GM19455 (cell line): Measurements from ENCODE around the gene ADRA2B.

Experiments used
- ATAC-seq: cut with Tn5 transposase; IDR thresholded peaks from one replicate; pipeline ENCODE4 v1.9.1; 2021; ENCODE audit not compliant: unreplicated experiment

The ADRA2B gene

DNA sequence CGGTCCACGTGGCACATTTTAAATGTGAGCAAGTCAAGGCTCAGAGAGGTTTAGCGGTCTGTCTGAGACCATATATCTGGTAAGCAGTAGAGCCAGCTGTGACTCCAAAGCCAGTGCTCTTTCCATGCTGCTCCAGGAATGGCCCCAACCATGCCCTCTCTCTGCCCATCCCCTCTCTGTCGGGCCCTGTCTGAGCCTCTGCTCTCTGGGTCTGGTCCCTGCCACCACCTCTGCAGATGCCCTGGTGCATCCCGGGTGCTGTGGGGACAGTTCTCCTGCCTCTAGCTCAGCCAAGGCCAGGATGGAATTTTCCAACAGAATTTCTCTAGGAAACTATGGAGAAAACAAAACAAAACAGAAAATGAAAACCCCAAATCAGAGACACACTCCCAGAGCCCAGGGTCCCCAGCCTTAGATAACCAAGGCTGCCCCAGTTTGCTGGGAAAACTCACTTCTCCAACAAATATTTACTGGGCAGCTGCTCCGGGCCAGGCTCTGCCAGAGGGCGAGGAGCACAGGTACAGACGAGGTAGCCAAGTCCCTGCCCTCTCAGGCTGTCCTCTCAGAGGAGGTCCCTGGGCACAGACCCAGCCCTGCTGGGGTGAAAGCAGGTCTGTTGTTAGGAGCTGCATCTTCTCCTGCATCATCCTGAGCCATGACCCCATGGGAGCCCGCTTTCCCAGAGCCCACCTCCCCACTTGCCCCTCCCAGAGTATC is 9.2 kb downstream of the ADRA2B start:
- ATAC-seq: no peak

- no peak for ATAC-seq
Measured at GRCh38 chr2:96105994-96106715, 10.2 kb downstream of the ADRA2B start.

DNA sequence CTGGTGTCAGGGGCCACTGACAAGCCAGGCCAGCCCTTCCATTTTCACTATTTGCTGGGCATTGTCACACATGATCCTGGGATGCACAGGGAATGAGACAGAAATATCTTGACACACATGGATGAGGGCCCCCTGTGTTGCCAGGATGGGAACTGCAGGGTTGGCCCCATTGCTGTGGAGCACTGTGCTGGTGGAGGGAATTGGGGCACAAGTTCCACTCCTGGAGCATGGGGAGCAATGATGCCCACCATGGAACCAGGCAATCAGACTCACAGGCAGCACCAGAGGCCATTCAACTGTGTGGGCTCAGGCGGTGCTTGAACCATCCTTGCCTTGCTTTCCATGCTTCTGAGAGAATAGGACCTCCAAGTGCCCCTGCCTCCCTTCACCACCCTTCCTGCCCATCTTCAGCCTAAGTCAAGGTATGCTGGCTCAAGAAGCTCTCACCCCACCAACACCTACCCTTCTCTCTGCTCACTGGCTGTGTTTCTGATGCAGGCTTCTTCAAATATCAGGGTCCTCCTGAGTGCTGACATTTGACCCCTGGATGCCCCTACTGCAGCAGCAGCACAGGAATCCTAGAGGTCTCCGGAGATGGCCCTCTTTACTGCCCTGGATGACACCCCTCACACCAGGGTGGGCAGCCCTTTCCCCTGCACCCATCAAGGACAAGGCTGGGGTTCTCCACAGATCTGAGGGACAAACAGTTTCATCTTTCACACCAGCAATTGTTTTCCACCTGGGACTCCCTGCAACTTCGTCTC is 11.0 kb downstream of the ADRA2B start:
- ATAC-seq: no peak

DNA sequence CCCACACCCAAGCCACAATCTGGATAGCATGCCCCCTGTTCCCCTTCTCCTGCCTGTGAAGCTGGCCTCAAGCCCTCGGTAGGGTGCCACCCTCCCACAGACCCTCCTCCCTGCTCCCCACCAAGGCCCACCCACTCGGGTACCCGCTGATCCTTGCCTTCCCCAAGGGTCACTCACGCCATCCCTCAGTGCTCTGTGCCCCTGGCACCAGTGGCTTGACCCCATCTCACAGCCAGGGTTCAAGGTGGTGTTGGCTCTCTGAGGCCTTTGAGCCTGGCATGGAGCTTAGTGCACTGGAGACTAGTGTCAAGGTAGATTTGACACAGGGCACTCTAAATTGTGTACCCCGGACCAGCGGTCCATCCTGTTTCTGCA is 11.9 kb downstream of the ADRA2B start:
- no peak for ATAC-seq

DNA sequence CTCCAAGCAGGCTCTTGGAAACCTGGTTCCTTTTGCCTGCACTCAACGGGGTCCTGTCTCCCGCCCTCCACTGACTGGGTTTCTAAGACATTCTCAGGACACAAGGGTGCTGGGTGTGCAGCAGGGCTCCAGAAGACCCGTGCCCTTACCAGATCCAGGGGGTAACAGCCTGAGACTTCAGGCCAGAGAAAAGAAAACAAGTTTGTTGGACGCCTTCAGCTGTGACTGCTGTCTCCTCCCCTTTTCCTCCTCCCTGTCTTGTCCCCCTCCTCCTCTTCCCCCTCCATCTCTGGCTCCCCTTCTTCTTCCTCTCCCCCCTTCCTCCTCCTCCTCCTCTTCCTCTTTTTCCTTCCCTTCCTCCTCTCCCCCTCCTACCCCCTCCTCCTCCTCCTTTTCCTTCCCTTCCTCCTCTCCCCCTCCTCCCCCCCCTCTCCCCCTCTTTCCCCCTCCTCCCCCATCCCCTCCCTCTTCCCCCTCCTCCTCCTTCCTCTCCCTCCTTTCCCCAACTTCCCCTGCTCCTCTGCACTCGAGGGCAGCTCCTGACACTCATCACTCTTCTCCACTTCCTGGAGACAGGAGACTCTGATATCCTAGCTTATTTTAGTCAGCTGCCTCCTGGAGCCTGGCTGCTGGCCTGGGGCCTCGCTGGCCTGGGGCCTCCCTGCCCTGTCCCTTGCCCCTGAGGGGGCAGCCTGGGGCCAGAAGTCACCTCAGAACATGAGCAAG is 12.4 kb downstream of the ADRA2B start:
- ATAC-seq: no peak

DNA sequence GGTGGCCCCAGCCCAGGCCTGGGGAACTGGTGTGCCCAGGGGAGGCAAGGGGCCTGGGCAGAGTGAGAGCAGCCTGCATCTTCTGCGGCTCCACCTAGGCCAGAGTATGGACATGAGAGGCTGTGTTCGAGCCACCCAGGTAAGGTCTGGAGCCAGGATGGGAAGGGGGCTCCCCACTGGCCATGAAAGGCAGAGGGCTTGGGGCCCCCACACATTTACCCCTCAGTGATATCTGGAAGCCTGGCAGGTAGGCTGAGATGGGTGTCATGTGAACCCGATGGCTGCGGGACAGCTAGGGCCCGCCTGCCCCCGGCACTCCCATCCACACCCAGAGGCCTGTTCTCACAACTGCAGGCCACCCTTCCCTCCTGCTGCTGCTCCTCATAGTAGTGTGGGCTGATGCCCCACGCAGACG is 13.2 kb downstream of the ADRA2B start:
- ATAC-seq: no peak

- ATAC-seq: no peak
Measured at GRCh38 chr2:96102596-96103186, 13.7 kb downstream of the ADRA2B start.

- no peak for ATAC-seq
Measured at GRCh38 chr2:96100893-96101304, 15.5 kb downstream of the ADRA2B start.

DNA sequence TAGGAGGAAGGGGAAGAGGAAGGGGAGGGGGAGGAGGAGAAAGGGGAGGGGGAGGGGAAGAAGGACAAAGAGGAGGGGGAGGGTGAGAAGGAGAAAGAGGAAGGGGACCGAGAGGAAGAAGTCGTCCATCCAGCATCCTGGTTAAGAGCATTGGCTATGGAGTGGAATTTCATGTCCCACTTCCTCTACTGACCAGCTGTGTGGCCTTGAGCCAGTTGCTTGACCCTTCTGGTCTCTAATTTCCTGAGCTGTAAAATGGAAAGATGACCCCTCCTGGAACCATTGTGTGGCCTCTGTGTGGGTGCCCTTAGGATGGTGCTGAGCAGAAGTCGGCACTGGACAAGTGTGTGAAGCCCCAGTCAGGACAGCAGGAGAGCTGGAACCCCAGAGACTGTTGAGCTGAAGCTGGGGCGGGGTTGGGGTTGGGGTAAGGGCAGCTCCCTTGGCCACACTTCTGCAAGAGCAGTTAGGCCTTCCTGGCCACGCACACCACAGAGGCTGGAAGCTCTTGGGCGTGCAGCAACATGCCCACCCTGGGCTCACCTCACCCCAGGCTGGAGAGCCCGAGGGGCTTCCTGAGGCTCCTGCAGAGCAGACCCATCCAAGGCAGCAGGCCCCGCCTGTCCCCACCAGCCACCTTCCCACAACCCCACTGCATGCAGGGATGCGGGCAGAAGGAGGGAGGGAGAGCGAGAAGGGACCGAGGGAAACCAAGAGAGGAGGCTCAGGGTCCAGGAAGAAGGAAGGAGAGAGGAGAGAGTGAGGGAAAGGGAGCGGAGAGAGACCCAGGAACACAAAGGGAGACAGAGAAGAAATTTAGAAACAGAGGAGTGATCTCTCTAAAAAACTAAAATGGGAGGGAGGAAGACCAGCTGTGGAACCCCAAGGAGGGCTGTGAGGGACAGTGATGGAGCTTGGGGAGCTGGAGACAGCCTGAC is 16.2 kb downstream of the ADRA2B start:
- no peak for ATAC-seq

DNA sequence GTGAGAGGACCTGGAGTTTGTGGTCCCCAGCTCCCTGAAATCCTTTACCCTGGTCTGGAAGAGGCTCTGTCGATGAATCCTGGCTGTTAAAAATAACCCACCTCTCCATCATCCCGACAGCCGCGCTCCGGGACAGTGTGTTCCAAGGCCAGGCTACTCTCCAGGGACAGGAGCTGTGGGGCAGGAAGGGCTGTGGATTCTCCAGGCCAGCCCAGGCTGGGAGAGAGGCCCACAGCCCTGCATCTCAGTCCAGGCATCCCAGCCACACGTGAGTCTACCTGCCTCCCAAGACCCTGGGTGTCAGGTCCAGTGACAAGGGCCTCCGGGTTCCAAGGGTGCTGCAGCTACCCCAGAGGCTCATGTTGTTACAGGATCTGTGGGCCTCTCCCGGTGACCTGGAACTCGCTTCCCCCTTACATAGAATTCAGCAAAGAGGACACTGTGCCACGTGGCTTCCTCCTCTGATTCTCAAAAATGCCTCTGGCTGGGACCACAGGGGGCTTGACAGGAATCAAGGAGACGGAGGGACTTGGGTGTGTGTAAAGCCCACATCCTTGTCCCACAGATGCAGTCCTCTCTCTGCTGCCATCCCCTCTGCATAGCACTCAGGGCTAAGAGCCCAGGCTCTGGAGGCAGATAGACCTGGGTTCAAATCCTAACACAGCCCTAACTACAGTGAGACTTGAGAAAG is 17.3 kb downstream of the ADRA2B start:
- no peak for ATAC-seq

DNA sequence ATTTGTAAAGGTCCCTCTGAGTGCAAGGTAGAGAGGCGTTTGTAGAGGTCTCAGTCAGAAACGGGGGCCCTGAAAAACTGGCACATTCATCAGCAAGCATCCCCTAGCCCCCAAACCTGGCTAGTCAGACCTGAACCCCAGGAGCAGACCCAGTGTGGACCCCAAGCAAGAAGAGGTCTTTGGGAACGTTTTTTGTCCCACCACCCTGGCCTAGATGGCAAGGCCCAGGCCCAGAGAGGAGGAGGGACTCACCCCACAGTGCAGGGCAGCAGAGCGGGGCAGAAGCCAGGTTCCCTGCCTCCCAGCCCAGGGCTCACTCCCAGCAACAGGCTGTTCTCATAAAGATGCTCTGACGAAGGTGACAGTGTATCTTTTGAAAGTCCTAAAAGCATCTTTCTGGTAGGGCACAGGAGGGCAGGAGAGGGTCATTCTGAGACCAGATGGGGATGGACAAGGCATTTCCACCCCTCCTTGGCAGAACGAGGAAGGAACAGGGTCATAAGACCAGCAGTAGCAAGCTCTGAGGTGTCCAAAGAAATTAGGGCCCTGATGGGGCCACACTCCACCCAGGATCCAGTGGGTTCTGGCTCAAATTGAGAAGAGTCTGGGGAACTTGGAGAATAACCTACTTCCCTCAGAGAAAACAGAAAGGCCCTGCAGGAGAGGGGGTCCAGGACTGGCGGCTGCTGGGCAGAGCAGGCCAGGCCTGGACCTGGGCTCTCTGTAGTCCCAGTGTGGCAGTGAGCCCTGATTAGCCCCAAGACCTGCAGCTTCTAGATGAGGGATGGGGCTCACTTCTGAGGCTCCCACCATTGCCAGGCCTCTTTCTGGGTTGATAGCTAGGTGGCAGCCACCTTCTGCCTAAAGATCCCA is 18.2 kb downstream of the ADRA2B start:
- ATAC-seq: no peak

DNA sequence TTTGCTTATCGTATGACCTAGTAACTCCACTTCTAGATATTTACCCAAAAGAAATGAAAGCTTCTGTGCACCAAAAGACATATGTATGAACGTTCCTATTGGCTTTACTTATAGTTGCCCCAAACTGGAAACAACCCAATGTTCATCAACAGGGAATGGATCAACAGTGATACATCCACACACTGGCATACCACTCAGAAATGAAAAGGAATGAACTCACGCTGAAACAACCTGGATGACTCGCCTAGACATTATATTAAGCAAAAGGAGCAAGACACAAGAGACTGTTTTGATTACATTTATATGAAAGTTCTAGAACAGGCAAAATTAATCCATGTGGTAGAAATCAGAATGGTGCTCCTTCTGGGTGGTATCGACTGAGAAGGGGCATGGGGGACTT is 18.9 kb downstream of the ADRA2B start:
- no peak for ATAC-seq

- no peak for ATAC-seq
Measured at GRCh38 chr2:96095116-96095636, 21.2 kb downstream of the ADRA2B start.

DNA sequence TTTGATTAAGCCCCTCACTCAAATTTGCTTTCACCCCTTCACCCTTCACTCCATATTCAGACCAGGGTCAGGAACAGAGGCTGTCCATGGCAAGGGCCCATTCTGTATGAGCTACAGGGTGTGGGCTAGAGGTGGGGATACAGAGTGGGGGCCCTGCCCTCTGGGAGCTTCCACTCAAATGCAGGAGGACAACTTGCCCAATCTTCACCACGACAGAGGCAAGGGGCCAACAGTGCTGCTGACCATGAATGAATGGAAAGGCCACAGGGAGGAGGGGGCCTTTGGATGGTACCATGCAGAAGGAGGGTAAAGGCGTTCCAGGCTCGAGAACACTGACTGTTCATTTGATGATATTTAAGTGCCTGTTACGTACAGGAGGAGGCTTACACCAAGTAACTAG is 22.8 kb downstream of the ADRA2B start:
- ATAC-seq: no peak

- ATAC-seq: no peak
Measured at GRCh38 chr2:96092951-96093350, 23.4 kb downstream of the ADRA2B start.

GRCh38 chr2:96092573-96092877 is 23.8 kb downstream of the ADRA2B start:
- ATAC-seq: no peak

GRCh38 chr2:96091711-96092572 is 24.4 kb downstream of the ADRA2B start:
- no peak for ATAC-seq
